ENCODE measurements around the gene ROS1.
"Not testable (repeated sequence)": the region's sequence is repeated elsewhere in the genome, so short reads cannot be mapped to it uniquely, and the experiment has no call there.

Gene ROS1

GRCh38 chr6:117456998-117457397 is 31.3 kb upstream of the ROS1 start:
- H3K4me1 ChIP-seq (ENCODE audit: control insufficient read depth, low read depth, low read length) = peaks cover 2% of the 10 kb centered on the region
- H3K27me3 ChIP-seq (ENCODE audit: control insufficient read depth, insufficient read depth, low read length) = no peaks in the 10 kb centered on the region
- H3K27ac ChIP-seq (ENCODE audit: low read length) = no peak overlapping the region
- H3K36me3 ChIP-seq (ENCODE audit: control insufficient read depth, low read depth, low read length) = no peaks in the 10 kb centered on the region
- no peak overlapping the region for H3K4me3 ChIP-seq (ENCODE audit: low read length)
- H3K9ac ChIP-seq (ENCODE audit: low read length) = no peak overlapping the region
- no peaks in the 10 kb centered on the region for H3K9me3 ChIP-seq (ENCODE audit: control insufficient read depth, low read depth, low read length)

GRCh38 chr6:117456250-117456649 is 30.5 kb upstream of the ROS1 start:
- H3K27ac ChIP-seq (ENCODE audit: low read length) = no peak overlapping the region
- no peak overlapping the region for H3K4me3 ChIP-seq (ENCODE audit: low read length)
- H3K27me3 ChIP-seq (ENCODE audit: control insufficient read depth, insufficient read depth, low read length) = no peaks in the 10 kb centered on the region
- H3K36me3 ChIP-seq (ENCODE audit: control insufficient read depth, low read depth, low read length) = no peaks in the 10 kb centered on the region
- H3K9ac ChIP-seq (ENCODE audit: low read length) = no peak overlapping the region
- no peaks in the 10 kb centered on the region for H3K9me3 ChIP-seq (ENCODE audit: control insufficient read depth, low read depth, low read length)
- peaks cover 9% of the 10 kb centered on the region for H3K4me1 ChIP-seq (ENCODE audit: control insufficient read depth, low read depth, low read length)

- H3K27ac ChIP-seq (ENCODE audit: low read length) = no peak overlapping the region
- no peaks in the 10 kb centered on the region for H3K9me3 ChIP-seq (ENCODE audit: control insufficient read depth, low read depth, low read length)
- H3K9ac ChIP-seq (ENCODE audit: low read length) = no peak overlapping the region
- H3K4me3 ChIP-seq (ENCODE audit: low read length) = no peak overlapping the region
- no peaks in the 10 kb centered on the region for H3K27me3 ChIP-seq (ENCODE audit: control insufficient read depth, insufficient read depth, low read length)
- peaks cover 18% of the 10 kb centered on the region for H3K4me1 ChIP-seq (ENCODE audit: control insufficient read depth, low read depth, low read length)
- H3K36me3 ChIP-seq (ENCODE audit: control insufficient read depth, low read depth, low read length) = no peaks in the 10 kb centered on the region
Measured at GRCh38 chr6:117451671-117452070, 25.9 kb upstream of the ROS1 start.

GRCh38 chr6:117449549-117450439 is 24.1 kb upstream of the ROS1 start:
- no peak overlapping the region for H3K27ac ChIP-seq (ENCODE audit: low read length)
- H3K9ac ChIP-seq (ENCODE audit: low read length) = no peak overlapping the region
- peaks cover 18% of the 10 kb centered on the region for H3K4me1 ChIP-seq (ENCODE audit: control insufficient read depth, low read depth, low read length)
- no peaks in the 10 kb centered on the region for H3K9me3 ChIP-seq (ENCODE audit: control insufficient read depth, low read depth, low read length)
- H3K4me3 ChIP-seq (ENCODE audit: low read length) = no peak overlapping the region
- no peaks in the 10 kb centered on the region for H3K27me3 ChIP-seq (ENCODE audit: control insufficient read depth, insufficient read depth, low read length)
- H3K36me3 ChIP-seq (ENCODE audit: control insufficient read depth, low read depth, low read length) = no peaks in the 10 kb centered on the region

GRCh38 chr6:117448732-117449485 is 23.2 kb upstream of the ROS1 start:
- Histone ChIP-seq H3K9ac (ENCODE audit: low read length) (no peak overlapping the region), H3K4me3 (ENCODE audit: low read length) (no peak overlapping the region)

GRCh38 chr6:117448011-117448410 is 22.3 kb upstream of the ROS1 start:
- Histone ChIP-seq H3K9ac (ENCODE audit: low read length) (no peak overlapping the region), H3K27me3 (ENCODE audit: control insufficient read depth, insufficient read depth, low read length) (no peaks in the 10 kb centered on the region), H3K27ac (ENCODE audit: low read length) (no peak overlapping the region), H3K36me3 (ENCODE audit: control insufficient read depth, low read depth, low read length) (no peaks in the 10 kb centered on the region), H3K9me3 (ENCODE audit: control insufficient read depth, low read depth, low read length) (no peaks in the 10 kb centered on the region), H3K4me3 (ENCODE audit: low read length) (no peak overlapping the region), H3K4me1 (ENCODE audit: control insufficient read depth, low read depth, low read length) (peaks cover 18% of the 10 kb centered on the region)

More at GRCh38 chr6:117448732-117449485, 23.2 kb upstream of the ROS1 start:
- H3K36me3 ChIP-seq (ENCODE audit: control insufficient read depth, low read depth, low read length) = no peaks in the 10 kb centered on the region
- no peaks in the 10 kb centered on the region for H3K27me3 ChIP-seq (ENCODE audit: control insufficient read depth, insufficient read depth, low read length)
- H3K27ac ChIP-seq (ENCODE audit: low read length) = no peak overlapping the region
- H3K9me3 ChIP-seq (ENCODE audit: control insufficient read depth, low read depth, low read length) = no peaks in the 10 kb centered on the region
- peaks cover 18% of the 10 kb centered on the region for H3K4me1 ChIP-seq (ENCODE audit: control insufficient read depth, low read depth, low read length)

GRCh38 chr6:117446861-117447260 is 21.1 kb upstream of the ROS1 start:
- Histone ChIP-seq H3K36me3 (ENCODE audit: control insufficient read depth, low read depth, low read length) (no peaks in the 10 kb centered on the region), H3K27me3 (ENCODE audit: control insufficient read depth, insufficient read depth, low read length) (no peaks in the 10 kb centered on the region), H3K4me3 (ENCODE audit: low read length) (no peak overlapping the region), H3K9ac (ENCODE audit: low read length) (no peak overlapping the region), H3K27ac (ENCODE audit: low read length) (no peak overlapping the region), H3K4me1 (ENCODE audit: control insufficient read depth, low read depth, low read length) (peaks cover 15% of the 10 kb centered on the region), H3K9me3 (ENCODE audit: control insufficient read depth, low read depth, low read length) (no peaks in the 10 kb centered on the region)

- H3K9me3 ChIP-seq (ENCODE audit: control insufficient read depth, low read depth, low read length) = no peaks in the 10 kb centered on the region
- H3K36me3 ChIP-seq (ENCODE audit: control insufficient read depth, low read depth, low read length) = no peaks in the 10 kb centered on the region
- H3K4me3 ChIP-seq (ENCODE audit: low read length) = no peak overlapping the region
- no peaks in the 10 kb centered on the region for H3K4me1 ChIP-seq (ENCODE audit: control insufficient read depth, low read depth, low read length)
- no peak overlapping the region for H3K27ac ChIP-seq (ENCODE audit: low read length)
- no peaks in the 10 kb centered on the region for H3K27me3 ChIP-seq (ENCODE audit: control insufficient read depth, insufficient read depth, low read length)
- H3K9ac ChIP-seq (ENCODE audit: low read length) = no peak overlapping the region
Measured at GRCh38 chr6:117444600-117444999, 18.9 kb upstream of the ROS1 start.

- H3K4me3 ChIP-seq (ENCODE audit: low read length); H3K9me3 ChIP-seq (ENCODE audit: control insufficient read depth, low read depth, low read length); H3K27ac ChIP-seq (ENCODE audit: low read length); H3K9ac ChIP-seq (ENCODE audit: low read length); H3K4me1 ChIP-seq (ENCODE audit: control insufficient read depth, low read depth, low read length); H3K27me3 ChIP-seq (ENCODE audit: control insufficient read depth, insufficient read depth, low read length); H3K36me3 ChIP-seq (ENCODE audit: control insufficient read depth, low read depth, low read length): not testable (repeated sequence)
Measured at GRCh38 chr6:117442313-117442712, 16.6 kb upstream of the ROS1 start.

GRCh38 chr6:117441824-117442264 is 16.1 kb upstream of the ROS1 start:
- Histone ChIP-seq H3K27me3 (ENCODE audit: control insufficient read depth, insufficient read depth, low read length) (no peaks in the 10 kb centered on the region), H3K9ac (ENCODE audit: low read length) (no peak overlapping the region), H3K36me3 (ENCODE audit: control insufficient read depth, low read depth, low read length) (no peaks in the 10 kb centered on the region), H3K9me3 (ENCODE audit: control insufficient read depth, low read depth, low read length) (no peaks in the 10 kb centered on the region), H3K4me3 (ENCODE audit: low read length) (no peak overlapping the region), H3K4me1 (ENCODE audit: control insufficient read depth, low read depth, low read length) (no peaks in the 10 kb centered on the region), H3K27ac (ENCODE audit: low read length) (no peak overlapping the region)

GRCh38 chr6:117440706-117441525 is 15.2 kb upstream of the ROS1 start:
- Histone ChIP-seq H3K4me3 (ENCODE audit: low read length) (no peak overlapping the region), H3K27me3 (ENCODE audit: control insufficient read depth, insufficient read depth, low read length) (no peaks in the 10 kb centered on the region), H3K36me3 (ENCODE audit: control insufficient read depth, low read depth, low read length) (no peaks in the 10 kb centered on the region), H3K9ac (ENCODE audit: low read length) (no peak overlapping the region), H3K27ac (ENCODE audit: low read length) (no peak overlapping the region), H3K4me1 (ENCODE audit: control insufficient read depth, low read depth, low read length) (no peaks in the 10 kb centered on the region), H3K9me3 (ENCODE audit: control insufficient read depth, low read depth, low read length) (no peaks in the 10 kb centered on the region)

Measured in iPS-18a (cell line).